ENCODE results near the gene CACNA1S. TPM values are rescaled to one million over a fixed set of nuclear protein-coding genes. Genes with fewer than 3 reads are reported as not detected.

CACNA1S gene
- total and polyA plus RNA-seq, 2 of the 8 experiments (the other 6 are each of a cell fraction or from before 2014, with no cell fraction given): 0.06 TPM; not detected in 1

GRCh38 chr1:201156346-201156745 lies 44.1 kb upstream of the CACNA1S start (continued):
- TF ChIP-seq KDM4A (IDR thresholded peaks at IDR 0.05; ENCODE audit: low read depth, low read length, severe bottlenecking) (no peak), TCF12 (IDR thresholded peaks at IDR 0.05; ENCODE audit: low read depth, low read length) (no peak), ZNF274 (IDR thresholded peaks at IDR 0.05; ENCODE audit: borderline replicate concordance, extremely low read depth, low read length) (no peak), POU5F1 (IDR thresholded peaks at IDR 0.05; ENCODE audit: low read depth, low read length) (no peak), TEAD4 (IDR thresholded peaks at IDR 0.05; ENCODE audit: low read depth, low read length) (no peak), PHF8 (conservative IDR thresholded peaks at IDR 0.05; ENCODE audit: low read depth, low read length) (no peak), EGR1 (IDR thresholded peaks at IDR 0.05; ENCODE audit: borderline replicate concordance, low read depth, low read length) (no peak), POLR2AphosphoS5 (IDR thresholded peaks at IDR 0.05; ENCODE audit: low read depth, low read length) (no peak)

Measured in H1 (cell line).